AG20443 (cell line): Measurements from ENCODE around the gene A4GALT.
"Not testable (repeated sequence)": the region's sequence is repeated elsewhere in the genome, so short reads cannot be mapped to it uniquely, and the experiment has no call there.

Experiments
- DNase-seq: peaks from one replicate; pipeline ENCODE4 v3.0.0; 2012; ENCODE audit warnings: low spot score, mixed read lengths

A4GALT gene, protein sequence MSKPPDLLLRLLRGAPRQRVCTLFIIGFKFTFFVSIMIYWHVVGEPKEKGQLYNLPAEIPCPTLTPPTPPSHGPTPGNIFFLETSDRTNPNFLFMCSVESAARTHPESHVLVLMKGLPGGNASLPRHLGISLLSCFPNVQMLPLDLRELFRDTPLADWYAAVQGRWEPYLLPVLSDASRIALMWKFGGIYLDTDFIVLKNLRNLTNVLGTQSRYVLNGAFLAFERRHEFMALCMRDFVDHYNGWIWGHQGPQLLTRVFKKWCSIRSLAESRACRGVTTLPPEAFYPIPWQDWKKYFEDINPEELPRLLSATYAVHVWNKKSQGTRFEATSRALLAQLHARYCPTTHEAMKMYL

DNA sequence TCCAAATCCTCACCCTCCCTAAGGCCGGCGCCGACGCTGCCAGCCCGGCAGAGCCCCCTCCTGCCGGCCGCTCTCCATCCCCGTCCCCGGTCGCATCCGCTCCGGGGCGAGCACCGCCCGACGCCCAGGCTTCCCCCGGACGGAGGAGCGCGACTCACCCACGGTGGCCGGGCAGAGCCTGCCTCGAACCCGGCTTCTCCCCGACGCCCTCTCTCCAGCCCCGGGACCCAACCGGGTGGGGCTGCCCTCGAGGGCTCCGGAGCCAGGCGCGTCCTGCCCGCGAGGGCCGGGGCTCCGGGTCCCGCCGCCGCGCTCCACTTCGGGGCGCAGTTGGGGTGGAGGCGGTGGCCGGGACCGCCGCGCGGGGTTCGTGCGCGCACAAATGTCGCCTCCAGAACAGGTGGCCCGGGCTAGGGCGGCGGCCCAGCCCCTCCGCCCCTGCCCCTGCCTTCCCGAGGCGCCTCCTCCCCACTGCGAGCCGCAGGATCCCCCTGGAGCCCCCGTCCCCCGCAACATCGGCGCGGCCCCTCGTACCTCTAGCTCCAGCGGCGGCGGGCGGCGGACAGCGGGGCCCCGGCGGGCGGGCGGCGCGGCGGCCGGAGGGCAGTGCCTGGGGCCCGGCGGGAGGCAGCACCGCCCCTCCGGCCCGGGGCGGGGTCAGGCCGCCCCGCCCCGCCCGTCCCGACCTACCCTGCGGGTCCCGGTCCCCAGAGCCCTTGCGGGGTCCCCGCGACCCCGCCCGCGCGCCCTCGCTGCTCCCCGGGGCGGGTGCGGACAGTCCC lies at the start of gene A4GALT:
Gene A4GALT, minus strand, starts transcription at position 608 of the 782 bp plus-strand sequence. CDS start 26,919 bp downstream, outside the sequence.
- DNase-seq: peak; percentile 88

DNA sequence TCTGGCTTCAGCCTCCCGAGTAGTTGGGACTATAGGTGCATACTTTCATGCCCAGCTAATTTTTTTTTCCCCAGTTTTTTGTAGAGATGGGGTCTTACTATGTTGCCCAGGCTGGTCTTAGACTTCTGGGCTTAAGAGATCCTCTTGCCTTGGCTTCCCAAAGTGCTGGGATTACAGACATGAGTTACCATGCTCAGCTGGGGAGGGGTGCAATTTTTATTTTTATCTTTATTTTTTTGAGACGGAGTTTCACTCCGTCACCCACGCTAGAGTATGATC lies 49.7 kb upstream of the A4GALT start:
- DNase-seq: no peak

DNA sequence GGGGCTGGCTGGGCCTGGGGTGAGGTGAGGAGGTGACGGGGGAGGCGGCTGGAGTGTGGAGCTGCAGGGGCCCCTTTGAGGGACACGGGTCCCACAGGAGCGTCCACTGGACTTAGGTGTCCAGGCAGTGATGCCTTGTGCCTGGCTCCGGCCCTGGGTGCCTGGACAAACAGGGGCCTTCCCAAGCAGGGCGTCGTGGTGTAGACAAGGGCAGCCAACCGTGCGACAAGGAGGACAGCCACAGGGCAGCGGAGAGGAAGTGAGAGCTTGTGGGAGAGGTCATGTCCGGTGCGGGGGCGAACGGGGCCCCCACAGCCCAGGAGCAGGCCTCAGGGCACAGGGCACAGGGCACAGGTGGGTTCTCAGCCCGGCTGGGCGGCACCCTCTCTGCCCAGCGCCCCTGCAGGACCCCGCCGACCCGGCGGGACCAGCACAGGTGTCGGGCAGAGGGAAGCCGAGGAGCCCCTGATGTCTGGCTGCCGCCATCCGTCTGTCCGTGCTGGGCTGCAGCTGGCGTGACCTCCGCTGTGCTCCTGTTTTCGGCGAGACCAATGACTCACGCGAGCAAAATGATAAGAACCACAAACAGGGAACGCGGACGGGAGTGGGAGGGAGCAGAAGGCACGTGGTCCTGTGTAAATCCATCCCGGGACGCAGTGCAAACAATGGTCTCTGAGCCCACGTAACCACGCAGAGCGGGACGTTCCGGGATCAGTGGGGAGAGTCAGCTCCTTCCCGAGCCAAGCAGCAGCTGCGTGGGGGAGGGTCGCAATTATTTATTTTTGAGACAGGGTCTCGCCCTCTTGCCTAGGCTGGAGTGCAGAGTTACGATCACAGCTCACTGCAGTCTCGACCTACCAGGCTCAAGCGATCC lies 49.1 kb upstream of the A4GALT start:
- peak; percentile 92 for DNase-seq

DNA sequence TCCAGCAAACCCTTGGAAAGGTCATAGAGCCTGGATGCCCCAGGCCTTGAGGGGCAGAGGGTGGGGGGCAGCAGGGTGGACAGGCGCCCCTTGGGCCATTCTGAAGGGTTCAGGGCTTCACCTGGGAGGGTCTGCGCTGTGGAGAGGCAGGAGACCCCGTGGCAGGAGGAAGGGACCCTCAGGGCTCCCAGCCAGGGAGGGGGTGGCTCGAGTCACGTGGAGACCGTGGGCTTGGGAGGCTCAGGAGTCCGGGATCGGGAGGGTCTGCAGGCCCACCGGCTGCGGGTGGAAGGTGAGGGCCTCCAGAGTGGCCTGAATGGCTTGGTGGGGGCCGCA lies 48.5 kb upstream of the A4GALT start:
- DNase-seq: peak; percentile 7

DNA sequence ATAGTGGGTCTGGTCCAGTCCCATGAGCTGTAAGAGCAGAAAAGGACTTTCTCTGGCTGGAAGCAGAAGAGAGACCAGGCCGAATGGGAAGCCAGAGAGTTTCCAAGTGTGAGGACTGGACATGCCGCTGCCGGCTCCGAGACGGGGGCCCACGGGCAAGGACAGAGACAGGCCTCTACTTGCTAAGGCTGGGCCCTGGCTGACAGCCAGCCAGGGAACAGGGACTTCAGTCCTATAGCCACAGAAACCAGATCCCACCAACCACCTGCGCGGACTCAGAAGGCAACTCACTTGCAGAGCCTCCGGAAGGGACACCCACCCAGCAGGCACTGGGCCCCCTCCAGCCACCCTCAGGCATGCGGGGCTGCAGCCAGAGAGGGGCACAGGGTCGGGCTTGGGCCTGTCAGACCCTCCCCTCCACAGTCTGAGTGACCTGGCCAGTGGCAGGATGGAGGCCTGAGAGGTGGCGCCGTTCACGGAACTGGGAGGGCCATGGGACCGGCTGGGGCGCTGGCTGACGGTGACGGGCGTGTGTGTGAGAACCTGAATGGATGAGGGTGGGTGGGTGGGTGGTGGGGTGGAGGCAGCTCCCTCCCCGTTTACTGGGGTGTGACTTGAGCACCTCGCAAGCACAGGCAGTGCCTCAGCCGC lies 47.8 kb upstream of the A4GALT start:
- peak; percentile 7 for DNase-seq

DNA sequence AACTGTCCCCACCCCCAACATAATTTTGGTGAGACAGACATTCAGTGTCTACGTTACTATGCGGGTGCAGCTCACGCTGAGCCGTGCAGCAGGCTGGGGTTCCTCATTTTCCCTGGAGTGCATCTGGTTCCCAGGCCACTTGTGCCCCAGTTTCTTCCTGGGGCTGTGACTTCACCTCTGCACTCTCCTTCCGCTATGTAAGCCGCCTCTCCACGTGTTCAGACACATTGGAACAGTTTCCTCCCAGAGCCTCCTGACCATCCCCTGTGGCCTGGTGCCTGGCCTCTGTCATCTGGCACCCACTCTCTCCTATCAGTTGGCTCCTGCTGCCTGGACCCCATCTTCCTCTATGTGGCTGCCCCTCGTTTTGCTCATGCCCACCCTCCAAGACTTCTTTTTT lies 46.2 kb upstream of the A4GALT start:
- no peak for DNase-seq

DNA sequence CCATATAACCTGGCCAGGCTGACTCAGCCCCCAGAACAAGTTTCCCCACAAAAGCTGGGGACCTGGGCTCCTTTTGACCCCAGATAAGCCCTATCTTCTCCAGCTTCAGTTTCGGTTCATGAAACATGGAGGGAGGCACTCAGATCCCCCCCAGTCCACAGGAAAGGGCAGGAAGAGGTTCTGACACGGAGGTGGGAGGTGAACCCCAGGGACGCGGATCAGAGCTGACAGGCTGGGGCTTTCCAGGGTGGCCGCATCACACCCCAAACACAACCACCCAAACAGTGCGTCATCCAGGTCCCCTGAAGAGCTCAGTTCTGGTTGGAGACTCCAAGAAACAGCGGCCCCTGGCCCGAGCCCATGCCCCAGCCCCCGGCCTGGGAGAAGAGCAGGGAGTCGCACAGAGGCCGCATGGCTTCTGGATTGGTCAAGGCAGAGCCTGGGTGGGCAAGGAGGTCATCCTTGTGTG lies 44.3 kb upstream of the A4GALT start:
- DNase-seq: peak; percentile 4

DNA sequence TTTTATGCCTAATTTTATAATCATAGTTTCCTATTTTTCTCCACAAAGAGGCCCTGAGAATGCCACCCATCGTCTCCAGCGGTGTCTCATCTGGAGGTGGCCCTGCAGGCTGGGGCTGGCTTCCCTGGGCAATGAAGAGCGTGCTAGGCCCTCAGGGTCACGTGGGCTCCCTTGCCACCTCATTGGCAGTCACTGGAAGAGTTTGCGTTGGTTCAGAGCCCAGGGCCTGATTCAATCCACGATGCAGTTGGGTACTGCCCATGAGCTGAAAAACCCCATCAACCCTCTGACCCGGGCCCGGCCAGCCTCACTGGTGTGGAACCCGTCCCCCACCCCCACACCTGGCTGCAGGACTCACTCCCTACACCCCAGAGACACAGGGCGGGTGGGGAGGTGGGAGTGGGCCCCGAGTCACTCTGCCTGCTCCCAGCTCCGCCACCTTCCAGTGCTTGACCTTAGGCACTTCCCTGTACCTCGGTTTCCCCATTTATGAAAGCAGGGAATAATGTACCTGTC lies 43.4 kb upstream of the A4GALT start:
- DNase-seq: no peak

DNA sequence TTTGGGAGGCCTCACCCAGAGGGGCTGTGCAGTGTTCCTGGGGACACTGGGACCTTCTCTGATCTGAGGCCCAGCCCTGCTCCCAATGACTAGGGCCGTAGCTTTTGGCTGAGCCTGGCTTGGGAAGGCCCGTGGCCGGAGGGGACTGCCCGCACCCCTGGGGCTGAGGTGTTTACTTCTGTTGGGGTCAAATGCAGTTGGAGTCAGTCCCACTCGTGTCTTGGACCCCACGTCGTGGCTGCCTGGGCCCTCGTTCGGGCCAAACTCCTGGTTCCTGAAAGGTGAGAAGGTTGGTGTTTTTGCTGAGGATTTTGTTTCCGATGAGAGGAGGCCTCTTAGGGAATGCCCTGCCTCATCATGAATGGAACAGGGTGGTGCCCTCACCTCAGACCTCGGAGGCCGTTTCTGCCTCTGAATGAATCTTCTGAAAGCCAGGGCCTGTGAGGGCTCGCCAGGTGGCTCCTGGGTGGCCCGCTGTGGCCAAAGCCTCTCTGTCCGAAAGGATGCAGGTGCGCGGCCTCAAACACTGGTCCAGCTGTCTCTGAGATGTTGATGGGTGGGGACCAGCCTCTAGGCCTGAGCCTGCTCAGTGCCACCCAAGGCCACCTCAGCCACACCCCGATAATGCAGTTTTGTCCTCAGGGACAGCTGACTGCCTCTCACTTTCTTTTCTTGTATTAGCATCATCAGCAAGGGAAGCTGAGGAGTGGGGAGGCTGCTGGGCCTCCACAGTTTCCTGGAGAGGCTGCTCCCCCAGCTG lies 40.3 kb upstream of the A4GALT start:
- DNase-seq: no peak

DNA sequence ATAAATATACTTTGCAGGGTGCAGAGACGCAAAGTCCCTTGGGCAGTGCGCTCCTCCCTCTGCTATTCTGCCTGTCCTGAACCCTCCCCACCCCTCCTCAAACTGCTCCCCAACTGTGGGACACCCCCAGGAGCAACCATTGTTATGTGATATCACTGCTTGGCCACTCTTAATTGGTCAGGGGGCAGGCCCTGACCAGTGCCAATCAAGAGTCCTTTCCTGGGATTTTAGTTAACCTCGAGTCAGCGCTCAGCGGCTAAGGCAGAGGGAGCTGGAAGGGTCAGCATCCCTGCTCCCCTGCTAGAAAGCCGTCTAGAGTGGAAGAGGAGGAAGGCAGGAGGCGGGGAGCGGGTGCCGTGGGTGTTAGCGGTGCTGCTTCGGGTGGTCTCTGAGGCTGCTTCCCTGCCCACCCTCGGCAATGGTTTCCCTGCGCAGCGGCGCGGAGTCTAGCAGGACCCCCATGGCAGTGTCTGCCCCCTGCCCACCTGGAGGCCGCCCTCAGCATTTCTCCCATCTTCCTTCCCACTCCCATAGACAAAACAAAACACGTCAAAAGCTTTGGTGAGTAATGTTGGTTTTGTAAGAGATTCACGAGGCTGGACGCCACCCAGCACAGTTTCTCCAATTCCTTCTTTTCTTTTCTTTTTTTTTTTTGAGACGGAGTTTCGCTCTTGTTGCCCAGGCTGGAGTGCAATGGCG lies 38.4 kb upstream of the A4GALT start:
- peak; percentile 65 for DNase-seq

DNA sequence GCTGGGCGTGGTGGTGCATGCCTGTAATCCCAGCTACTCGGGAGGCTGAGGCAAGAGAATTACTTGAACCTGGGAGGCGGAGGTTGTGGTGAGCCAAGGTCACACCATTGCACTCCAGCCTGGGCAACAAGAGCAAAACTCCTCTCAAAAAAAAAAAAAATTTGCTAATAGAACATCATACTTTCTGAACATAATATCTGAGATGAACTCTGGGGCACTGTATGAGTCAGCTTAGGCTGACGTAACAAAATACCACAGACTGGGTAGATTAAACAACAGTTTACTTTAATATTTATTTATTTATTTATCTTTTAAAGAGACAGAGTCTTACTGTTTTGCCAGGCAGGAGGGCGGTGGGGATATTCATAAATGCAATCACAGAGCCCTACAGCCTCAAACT lies 34.9 kb upstream of the A4GALT start:
- DNase-seq: peak; percentile 61

DNA sequence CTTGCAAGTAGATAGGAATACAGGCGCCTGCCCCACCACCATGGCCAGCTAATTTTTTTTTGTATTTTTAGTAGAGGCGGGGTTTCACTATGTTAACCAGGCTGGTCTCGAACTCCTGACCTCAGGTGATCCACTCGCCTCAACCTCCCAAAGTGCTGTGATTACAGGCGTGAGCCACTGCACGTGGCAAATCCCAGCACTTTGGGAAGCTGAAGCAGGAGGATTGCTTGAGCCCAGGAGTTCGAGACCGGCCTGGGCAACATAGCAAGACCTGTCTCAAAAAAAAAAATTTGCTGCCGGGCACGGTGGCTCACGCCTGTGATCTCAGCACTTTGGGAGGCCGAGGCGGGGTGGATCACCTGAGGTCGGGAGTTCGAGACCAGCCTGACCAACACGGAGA lies 34.5 kb upstream of the A4GALT start:
- not testable (repeated sequence) for DNase-seq

DNA sequence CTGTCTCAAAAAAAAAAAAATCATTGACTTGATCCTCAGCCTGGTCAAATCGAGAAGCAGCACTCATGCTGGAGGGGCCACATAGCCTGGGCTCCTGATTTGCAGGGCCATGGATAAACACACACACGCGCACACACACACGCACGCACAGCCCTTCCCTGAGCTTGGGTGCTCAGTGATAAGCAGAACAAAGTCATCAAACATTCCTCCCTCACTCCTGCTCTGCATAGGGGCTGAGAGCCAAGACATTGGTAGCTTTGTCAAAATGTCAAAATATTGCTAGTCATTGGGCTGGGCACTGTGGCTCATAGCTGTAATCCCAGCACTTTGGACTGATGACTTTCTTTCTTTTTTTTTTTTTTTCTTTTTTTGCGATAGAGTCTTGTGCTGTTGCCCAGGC lies 34.0 kb upstream of the A4GALT start:
- DNase-seq: peak; percentile 67

DNA sequence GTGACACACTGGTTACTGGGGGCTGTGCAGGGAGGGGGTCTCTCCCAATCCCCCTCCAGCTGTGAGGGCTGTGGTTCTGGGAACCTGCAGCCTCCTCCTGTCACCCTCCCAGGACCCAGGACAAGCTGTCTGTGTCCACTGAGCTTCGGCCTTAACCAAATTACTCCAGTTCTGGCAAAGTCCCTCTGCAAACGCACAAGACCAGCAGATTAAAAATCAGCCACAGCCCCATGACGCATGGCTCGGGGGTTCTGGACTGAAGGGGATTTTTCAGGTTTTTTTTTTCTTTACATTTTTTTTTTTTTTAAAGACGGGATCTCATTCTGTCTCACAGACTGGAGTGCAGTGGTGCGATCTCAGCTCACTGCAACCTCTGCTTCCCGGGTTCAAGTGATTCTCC lies 32.2 kb upstream of the A4GALT start:
- DNase-seq: peak; percentile 45

DNA sequence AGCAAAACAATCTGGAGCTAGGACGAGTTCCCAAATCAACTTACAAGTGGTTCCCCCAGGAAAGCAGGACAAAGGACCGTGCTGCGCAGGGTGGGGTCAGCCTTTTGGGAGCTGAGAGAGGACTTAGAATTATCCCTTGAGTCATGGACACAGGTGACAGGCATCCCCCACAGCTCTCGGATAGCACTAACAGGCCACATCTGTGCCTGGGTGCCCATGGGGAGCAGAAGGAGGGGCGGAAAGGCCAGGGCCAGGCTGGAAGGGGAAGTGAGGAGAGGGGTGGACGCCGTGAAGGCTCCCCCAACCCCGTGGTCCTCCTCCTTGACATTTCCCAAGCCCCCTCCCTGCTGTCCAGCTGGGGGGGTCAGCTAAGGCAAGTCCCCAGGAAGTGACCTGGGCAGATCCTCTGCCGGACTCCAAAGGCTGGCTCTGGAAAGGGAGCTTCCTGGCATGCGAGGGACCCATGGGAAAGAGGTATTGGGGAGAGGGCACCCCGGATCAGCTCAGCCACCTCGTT lies 31.6 kb upstream of the A4GALT start:
- peak; percentile 5 for DNase-seq

DNA sequence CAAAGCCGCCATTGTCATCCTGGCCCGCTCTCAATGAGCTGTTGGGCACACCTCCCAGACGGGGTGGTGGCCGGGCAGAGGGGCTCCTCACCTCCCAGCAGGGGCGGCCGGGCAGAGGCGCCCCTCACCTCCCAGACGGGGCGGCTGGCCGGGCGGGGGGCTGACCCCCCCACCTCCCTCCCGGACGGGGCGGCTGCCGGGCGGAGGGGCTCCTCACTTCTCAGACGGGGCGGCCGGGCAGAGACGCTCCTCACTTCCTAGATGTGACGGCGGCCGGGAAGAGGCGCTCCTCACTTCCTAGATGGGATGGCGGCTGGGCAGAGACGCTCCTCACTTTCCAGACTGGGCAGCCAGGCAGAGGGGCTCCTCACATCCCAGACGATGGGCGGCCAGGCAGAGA lies 29.8 kb upstream of the A4GALT start:
- DNase-seq: not testable (repeated sequence)

DNA sequence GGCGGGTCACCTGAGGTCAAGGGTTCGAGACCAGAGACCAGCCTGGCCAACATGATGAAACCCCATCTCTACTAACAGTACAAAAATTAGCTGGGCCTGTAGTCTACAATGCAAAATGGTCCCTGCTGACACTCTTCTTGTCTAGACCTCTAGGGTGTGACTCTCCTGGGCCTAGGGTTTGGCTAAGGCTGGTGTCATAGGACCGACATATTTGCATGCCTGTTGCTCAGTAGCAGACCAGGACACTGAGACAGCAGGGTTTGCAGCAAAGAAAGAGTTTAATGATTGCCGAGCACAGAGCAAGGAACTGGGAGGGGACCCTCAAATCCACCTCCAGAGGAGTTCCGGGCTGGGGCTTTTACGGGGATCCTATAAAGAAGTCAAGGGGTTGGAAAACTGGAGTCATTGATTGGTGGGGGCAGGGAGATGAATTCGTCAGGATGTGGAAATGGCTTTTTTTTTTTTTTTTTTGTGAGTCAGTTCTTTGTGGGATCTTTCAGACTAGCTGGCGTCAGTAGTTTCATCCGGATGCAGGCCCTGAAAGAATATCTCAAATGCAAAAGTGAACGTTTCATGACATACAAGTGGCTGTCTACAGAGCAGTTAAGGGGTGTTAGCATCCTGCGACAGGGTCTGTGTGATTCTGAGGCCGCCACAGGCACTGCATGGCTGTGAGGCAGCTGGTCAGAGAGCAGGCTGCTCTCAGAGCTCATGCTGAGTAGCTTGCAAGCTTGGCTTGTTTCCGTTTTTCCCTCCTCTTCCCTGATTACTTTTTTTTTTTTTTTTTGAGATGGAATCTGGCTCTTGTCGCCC lies 27.2 kb upstream of the A4GALT start:
- peak; percentile 67 for DNase-seq

DNA sequence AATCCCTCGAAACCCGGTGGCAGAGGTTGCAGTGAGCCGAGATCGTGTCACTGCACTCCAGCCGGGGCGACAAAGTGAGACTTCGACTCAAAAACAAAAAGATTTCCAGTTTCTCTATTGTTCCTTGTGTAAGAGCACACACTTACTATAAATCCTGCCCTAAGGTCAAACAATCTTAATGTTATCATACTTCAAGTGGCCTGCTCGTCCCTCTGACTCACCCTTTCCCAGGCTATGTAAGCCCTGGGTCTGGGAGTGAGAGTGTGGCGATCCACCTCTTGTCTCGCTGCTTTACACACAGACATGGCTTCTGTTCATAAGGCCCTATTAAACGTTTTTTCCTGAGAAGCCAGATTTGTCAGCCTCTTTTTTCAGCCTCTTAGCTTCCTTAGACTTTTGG lies 24.4 kb upstream of the A4GALT start:
- peak; percentile 48 for DNase-seq

DNA sequence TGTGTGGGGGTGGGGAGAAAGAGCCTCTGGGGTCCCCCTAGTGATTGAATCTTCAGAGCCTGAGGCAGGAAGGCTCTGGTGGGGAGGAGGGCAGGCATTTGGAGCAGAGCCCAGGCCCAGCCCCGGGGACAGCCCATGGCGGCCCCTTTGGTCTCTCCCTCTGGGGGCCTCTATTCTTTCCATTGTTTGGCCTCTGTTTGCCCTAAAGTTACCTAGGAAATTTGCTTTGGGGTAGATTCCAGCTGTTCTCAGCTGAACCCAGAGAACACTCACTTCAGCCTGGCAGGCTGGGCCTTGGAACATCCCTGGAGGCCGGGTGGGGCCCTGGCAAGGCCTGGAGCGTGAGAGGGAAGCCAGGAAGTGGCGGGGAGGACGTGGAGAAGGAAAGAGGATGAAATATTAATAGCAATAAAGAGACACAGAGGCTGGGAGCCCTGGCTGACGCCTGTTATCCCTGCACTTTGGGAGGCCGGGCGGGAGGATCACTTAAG lies 22.9 kb upstream of the A4GALT start:
- DNase-seq: peak; percentile 94
